GM18498 (cell line): ENCODE measurements around the gene LUZP1.

Source experiments
- ATAC-seq: cut with Tn5 transposase; IDR thresholded peaks from one replicate; pipeline ENCODE4 v1.9.1; 2021; ENCODE audit warnings: mild to moderate bottlenecking, moderate library complexity; ENCODE audit not compliant: unreplicated experiment

Gene LUZP1

GRCh38 chr1:23118407-23118806 is 50.2 kb downstream of the LUZP1 start:
- no peak for ATAC-seq

DNA sequence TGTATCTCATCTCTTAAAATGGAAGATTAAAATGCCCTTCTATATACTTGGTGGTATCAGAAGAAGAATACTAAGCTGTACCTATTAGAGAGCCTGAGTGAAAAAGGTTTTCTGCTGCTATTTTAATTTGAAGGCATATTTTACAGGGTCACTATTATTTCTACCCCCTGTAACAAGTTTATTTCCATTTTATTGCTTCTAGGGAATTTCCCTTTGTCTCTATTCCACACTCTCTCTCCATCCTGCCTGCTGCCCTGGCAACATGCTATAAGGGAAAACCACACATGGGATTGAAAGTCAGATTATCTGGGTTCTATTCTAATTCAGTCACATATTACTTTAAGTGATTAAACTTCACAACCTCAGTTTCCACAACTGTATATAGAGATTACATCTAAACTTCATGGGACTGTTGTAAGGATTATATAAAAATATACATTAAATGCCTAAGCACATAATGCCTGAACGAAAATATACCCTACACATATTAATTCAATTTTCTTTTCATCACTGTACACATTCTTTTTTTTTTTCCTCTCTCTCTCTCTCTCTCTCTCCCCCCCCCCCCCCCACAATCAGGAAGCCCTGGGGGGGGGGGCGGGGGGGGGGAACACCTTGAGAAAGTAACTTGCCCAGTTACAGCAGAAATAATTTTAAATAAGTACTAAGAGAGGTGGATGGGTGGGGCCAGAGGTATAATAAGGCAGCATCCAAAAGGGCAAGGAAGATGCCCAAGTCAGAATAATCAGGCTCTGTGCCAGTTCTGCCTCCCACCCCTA is 51.5 kb downstream of the LUZP1 start:
- ATAC-seq, result no peak

- ATAC-seq, result no peak
Measured at GRCh38 chr1:23116216-23116836, 52.3 kb downstream of the LUZP1 start.

GRCh38 chr1:23114424-23115079 is 54.1 kb downstream of the LUZP1 start:
- ATAC-seq, result no peak

DNA sequence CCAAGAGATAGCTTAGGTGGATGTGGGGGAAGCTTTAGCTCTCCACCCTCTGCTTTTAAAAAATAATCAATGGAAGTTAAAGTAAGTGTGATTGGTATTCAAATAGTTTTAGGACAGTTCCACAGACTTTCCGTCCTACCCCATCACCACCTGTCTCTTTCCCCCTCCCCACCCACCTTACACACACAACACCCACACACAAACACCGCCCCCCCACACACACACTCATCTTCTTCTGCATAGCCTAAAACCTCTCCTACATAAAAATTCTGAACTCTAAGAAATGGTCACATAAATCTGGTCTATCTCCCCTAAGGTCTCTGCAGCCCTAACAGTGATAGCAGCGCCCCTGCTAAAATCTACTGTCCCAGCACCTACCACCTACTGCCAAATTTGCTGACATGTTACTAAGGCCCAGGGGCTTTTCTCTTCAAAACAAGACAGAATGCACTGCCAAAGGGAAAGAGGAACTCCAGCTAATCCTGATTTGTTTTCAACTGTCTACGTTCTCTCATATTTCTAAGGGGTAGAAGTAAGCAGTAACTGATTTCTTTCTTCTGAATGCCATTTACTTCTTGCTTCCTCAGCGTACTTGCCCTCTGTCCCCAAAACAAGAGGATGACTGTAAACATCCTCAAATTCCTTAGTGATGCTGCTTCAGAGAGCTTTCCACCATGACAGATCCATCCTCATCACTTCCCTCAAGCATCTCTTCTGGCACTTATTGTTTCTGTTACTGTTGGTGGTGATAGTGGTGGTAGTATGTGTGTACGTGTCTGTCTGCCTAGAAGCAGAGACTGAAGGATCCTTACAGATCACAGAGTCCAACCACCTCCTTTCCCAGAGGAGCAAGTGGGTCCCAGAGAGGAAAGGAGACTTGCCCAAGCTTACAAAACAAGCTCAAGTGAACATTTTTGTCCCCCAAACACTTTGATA is 56.8 kb downstream of the LUZP1 start:
- no peak for ATAC-seq

DNA sequence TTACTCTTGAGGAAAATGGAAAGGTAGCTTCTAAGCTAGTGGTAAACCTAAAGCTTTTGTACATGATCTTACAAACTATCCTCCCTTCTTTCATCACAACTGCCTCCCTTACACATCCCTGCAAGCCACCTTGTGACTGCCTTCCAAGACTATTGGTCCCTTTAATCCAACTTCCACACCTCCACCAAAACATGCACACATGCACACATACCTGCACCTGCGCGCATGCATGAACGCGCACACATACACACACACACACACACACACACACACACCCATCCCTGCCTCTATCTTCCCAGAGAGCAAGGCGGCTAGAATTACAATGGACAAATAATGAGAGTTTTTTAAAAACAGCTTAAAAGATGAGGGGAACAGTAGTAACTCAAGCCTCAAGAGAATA is 58.3 kb downstream of the LUZP1 start:
- no peak for ATAC-seq

GRCh38 chr1:23108918-23109533 is 59.6 kb downstream of the LUZP1 start:
- ATAC-seq, result no peak

DNA sequence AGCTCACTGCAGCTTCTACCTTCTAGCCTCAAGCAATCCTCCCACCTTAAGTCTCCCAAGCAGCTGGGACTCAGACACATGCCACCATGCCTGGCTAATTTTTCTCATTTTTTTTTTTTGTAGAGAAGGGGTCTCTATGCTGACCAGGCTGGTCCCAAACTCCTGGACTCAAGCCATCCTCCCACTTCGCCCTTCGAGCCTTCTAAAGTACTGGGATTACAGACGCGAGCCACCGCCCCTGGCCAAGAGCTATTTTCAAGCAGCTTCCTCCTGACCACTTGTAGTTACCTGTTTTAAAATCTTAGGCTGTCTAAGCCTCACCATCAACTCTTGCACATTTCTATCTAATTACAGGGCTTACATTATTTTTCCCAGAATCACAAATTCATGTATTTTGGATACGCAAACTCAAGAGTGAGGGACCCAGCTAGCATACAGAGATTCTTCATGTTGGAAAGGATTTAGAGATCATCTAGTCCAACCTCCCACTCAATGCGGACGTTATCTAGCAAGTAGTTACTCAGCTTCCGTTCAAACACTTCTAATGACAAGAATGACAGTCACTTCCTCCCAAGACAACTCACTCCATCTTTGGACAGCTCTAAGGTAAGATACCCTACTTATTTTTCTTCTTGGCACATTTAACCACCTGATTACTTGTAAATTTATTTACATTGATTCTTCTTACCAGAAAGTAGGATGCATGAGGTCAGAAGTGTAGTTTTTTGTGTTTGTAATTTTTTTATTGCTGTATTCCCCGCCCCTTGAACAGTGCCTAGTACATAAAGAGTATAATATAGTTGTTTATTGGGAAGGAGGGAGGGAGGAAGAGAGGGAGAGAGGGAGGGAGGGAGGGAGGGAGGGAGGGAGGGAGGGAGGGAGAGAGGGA is 65.4 kb downstream of the LUZP1 start:
- ATAC-seq, result no peak

GRCh38 chr1:23102289-23102688 is 66.4 kb downstream of the LUZP1 start:
- no peak for ATAC-seq

GRCh38 chr1:23101887-23102286 is 66.8 kb downstream of the LUZP1 start:
- ATAC-seq, result no peak

DNA sequence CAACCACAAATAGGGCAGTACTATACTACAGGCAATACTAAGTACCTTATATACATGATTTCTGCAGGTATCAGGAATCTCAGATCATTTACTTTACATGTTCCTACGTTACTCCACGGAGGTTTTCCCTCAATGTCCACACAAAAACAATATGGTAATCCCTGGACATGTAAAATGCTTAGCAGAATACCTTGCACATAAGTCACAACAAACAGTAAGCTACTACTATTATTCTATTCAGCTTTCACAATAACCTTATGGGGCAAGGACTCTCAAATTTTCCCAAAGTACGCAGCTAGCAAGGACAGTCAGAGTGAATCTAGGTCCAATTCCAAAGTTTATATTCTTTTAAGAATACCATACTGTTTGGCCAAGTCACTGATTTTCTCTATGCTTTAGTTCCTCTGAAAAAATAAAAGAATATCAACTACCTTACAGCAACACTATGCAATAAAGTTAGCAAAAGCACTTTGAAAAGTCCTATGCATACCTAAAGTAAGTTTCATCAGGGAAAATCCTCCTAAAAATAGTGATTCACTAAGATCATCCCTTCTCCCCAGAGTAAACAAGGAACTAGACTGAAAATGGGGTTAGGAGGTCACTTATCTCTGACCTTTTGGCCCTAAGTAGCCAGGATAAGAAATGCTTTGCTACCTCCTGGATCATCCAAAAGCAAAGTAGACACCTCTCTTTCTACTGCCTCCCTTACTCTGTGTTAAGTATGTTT is 67.4 kb downstream of the LUZP1 start:
- no peak for ATAC-seq

GRCh38 chr1:23100074-23100748 is 68.4 kb downstream of the LUZP1 start:
- no peak for ATAC-seq

DNA sequence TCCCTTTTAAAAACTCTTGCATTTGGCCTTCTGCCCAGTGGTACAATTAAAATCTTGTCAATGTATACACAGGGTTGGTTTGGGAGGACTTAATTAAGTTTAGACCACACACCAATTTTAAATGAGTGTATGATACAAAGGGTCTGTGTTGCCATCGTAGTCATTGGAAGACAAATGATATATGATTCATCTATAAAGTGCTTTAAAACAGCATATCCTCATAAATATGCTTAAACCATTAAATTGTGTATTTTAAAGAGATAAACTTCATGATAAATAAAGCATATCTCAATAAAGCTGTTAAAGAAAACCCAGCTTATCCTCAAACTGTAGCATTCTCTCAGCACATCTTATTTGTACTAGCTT is 69.5 kb downstream of the LUZP1 start:
- ATAC-seq, result no peak

DNA sequence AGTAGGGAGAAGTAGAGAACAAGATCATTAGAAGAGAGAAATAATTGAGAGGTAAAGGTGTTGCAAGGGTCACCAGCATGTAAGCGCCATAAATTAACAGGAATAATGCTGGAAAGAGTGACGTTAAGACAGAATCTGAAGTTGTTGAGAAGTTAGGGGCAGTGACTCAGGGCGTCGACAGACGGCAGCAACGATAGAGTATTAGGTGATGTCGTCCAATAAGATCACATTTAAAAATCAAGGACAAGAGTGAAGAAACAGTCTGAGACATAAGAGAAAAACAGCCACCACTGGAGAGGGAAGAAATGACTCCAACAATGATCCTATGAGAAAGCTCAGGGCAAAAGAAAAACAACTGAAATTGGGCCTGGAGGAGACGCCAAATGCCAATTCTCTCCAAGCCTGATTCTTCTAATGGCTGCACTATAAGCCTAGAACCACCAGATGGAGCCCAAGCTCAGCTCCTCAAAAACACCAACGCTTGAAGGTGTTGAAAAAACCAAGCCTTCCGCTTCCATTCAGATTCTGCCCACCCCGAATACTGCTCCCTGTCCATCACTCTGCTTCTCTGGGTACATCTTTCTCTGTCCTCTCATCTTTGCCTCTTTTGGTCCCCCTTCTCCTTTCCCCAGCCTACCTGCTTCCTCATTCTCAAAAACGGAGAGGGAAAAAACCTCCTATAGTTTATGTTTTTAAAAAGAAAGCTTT is 70.0 kb downstream of the LUZP1 start:
- ATAC-seq, result no peak

GRCh38 chr1:23097316-23097715 is 71.3 kb downstream of the LUZP1 start:
- no peak for ATAC-seq

GRCh38 chr1:23092447-23092846 is 76.2 kb downstream of the LUZP1 start:
- ATAC-seq, result no peak

- ATAC-seq, result no peak
Measured at GRCh38 chr1:23091545-23091944, 77.1 kb downstream of the LUZP1 start.

DNA sequence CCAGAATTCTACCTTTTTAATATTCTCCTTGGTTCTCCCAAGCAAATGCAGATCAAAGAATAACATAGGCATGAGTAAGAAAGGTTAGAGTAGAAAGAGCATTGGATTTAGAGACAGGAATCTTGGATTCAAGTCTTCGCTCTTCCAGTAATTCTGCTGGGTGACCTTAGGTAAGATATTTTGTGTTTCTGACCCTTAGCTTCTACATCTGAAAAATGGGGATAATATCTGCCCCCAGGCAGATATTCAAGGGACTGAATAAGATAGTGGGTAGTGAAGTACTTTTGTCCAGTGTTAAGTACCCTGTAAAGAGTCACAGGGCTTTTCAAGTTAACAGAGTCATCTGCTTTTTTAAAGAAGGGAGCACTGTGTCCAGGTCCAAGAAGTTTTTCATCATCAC is 78.6 kb downstream of the LUZP1 start:
- no peak for ATAC-seq
